Breast epithelium (tissue), 3 donors: ENCODE data around the gene TMEM150C.

Experiments used
- CTCF ChIP-seq, 3 donors: fragments of 450-650 bp; IDR thresholded peaks; one replicate each; pipeline ENCODE4 v1.5.1; 2016 to 2017; ENCODE audit warnings: antibody characterized with exemption in 3 of 3, mild to moderate bottlenecking in 3 of 3, moderate library complexity in 3 of 3
- POLR2A ChIP-seq: fragments of 450-650 bp; IDR thresholded peaks from one replicate; pipeline ENCODE4 v1.6.1; 2016; ENCODE audit warnings: antibody characterized with exemption, mild to moderate bottlenecking, moderate library complexity
- POLR2AphosphoS5 ChIP-seq, 3 donors: sonication (generic); formaldehyde crosslinking; IDR thresholded peaks; one replicate each; pipeline ENCODE4 v1.6.1; 2017; ENCODE audit warnings: antibody characterized with exemption in 3 of 3

- TF ChIP-seq CTCF (IDR thresholded peaks at IDR 0.05), result no peak
- TF ChIP-seq POLR2A, result no peak
- no peak for TF ChIP-seq POLR2AphosphoS5 (IDR thresholded peaks at IDR 0.05)
Measured at GRCh38 chr4:82501154-82501442, 60.7 kb downstream of the TMEM150C start.
